NCI-H2196 treated with DMSO at 0.1 percent for 48 hours (cell line): Measurements from ENCODE around the gene DRAM1.
"Not testable (repeated sequence)": the region's sequence is repeated elsewhere in the genome, so short reads cannot be mapped to it uniquely, and the experiment has no call there.

Experiments used
- DNase-seq: peaks from one replicate; lab custom pipeline; 2025; ENCODE audit not compliant: unreplicated experiment; lab: John Stamatoyannopoulos, UW

Gene DRAM1

DNA sequence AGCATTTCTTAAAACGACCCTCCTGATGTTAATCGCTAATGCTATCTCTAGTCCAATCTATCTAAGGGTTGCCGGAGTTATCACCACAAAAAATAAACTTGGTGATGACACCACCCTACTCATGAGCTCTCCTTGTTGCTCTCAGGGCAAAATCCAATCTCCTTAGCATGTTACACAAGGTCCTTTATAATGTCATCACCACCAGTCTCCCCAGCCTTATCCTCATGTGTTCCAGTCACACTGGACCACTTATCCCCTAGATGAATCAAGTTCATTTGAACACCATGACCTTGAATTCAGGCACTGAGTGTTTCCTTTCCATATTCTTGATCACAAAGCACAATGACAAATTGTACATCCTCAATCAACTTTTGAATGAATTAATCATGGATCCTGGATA is 19.0 kb upstream of the DRAM1 start:
- DNase-seq, result no peak

DNA sequence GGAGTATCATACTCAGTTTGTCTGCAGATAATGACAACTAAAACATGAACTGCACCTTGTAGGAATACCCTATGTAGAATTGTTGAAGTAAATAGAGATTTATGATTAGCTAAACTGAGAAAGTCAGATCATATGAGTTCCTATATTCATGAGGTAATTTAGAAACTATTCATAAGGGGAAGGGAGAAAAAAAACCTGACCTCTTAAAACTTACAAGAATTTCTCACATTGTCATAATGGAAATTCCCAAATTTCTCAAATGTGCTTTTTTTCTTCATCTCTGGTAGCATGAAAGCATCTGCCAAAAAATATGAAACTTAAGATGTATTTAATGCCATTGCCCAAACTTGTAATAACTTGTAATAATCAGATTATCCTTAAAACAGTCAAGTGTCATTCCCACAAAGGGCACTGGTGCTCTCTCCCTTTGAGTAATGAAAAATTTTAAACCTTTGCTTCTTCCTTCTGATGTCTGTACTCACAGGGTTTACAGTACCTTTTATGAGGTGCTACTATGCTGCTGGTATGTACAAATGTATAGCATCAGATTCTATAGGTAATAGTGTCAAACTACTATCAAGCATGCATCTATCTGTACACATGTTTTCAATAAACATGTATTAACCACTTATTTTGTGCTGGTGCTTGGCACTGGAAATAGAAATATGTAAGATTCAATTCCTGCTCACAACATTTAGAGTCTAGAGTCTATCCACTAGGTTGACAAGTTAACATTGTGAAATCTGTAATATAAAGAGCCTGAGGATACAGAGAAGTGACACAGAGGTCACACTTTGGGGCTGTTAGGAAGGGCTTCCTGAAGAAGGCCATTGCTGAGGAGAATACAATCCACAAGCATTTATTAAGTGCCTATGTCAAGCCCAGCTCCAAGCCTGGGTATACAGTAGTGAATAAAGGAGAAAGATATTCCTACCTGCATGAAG is 17.4 kb upstream of the DRAM1 start:
- DNase-seq, result no peak

DNA sequence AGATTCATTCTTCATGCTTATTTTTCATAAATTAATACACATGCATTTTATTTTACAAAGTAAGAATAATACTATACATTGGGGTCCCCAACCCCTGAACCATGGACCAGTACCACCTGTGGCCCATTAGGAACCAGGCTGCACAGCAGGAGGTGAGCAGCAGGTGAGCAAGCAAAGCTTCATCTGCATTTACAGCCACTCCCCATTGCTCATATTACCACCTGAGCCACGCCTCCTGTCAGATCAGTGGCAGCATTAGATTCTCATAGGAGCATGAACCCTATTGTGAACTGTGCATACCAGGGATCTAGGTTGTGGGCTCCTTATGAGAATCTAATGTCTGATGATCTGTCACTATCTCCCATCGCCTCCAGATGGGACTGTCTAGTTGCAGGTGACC is 15.7 kb upstream of the DRAM1 start:
- DNase-seq, result not testable (repeated sequence)

DNA sequence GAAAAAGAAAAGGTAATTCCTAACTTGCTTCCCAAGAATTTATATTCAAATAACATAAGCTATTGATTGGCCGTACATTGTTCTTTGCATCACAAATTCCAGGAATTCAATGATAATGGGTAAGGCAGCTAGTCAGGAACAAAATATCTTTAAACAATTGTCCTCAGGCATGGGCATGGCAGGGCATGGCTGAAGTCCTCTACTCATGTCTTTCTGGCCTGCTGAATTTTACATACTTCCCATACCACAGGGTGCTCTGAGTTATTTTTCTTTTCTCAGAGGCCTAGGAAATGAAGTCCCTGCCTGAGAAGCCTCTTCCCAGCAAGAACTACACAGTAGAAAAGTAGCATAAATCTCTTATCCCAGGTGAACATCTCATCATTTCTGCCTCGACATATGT is 15.1 kb upstream of the DRAM1 start:
- no peak for DNase-seq

DNA sequence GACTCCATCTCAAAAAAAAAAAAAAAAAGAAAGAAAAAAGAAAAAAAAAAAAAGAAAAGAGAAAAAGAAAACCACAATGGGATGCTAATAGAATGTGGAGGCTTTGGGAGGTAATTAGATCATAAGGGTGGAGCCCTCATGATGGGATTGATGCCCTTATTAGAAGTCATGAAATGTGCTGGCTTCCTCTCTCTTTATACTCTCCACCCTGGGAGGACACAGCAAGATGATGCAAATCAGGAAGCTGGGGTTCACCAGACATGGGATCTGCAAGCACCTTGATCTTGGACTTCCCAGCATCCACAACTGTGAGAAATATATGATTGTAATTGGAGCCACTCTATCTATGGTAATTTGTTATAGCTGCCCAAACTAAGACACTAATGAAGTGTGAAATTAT is 13.4 kb upstream of the DRAM1 start:
- no peak for DNase-seq

DNA sequence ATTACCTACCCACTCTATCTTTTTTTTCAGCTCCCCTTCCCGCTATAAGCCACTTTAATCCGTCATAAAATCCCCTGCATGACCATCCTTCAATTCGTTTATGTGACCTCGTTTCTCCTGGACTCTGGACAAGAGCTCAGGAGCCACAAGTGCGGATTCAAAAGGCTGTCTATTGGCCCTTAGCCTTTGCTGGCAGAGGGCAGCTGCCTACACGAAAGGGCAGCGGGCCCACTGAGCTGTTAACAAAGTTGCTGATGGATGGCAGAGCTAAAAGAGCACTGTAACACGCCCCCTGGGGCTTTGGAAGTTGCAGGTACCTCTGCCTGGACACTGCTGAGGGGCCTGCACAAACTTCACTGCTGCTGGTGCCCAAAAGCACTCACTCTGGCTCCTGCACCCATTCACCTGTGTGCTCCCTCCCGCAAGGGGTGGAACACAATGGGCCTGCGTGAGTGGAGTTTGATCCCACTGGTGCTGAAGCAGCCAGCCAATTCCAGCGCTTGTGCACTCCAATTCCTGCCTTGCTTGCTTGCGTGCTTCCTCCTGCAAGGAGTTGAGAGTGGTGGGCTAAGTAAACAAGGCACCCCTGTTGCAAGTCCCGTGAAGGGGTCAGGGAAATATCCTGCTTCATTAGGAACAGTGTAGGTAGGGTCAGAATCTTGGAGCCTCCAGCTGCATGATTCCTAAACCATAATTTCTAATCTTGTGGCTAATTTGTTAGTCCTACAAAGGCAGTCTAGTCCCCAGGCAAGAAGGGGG is 10.6 kb upstream of the DRAM1 start:
- no peak for DNase-seq

DNA sequence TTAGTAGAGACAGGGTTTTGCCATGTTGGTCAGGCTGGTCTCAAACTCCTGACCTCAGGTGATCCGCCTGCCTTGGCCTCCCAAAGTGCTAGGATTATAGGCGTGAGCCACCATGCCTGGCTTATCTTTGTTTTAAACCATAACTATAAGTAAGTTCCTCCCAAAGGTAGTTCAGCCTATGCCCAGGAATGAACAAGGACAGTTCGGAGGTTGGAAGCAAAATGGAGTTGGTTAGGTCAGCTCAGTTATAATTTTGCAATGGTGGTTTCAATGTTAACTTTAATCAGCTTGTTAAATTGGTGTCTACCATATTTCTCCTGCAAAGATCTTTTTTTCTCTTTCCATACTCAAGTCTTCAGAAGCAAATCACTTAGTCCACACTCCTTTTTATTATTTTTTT is 9.8 kb upstream of the DRAM1 start:
- DNase-seq, result not testable (repeated sequence)

DNA sequence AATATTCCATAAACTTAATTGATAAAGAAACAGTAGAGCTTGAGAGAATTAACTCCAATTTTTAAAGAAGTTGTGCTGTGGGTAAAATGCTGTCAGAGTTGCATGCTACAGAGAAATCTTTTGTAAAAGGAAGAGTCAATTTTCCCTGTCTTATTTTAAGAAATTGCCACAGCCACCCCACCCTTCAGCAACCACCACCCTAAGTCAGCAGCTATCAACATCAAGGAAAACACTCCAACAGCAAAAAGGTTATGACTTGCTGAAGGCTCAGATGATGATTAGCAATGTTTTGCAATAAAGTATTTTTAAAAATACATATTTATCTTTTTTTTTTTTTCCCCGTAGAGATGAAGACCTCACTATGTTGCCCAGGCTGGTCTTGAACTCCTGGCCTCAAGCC is 6.5 kb upstream of the DRAM1 start:
- no peak for DNase-seq

DNA sequence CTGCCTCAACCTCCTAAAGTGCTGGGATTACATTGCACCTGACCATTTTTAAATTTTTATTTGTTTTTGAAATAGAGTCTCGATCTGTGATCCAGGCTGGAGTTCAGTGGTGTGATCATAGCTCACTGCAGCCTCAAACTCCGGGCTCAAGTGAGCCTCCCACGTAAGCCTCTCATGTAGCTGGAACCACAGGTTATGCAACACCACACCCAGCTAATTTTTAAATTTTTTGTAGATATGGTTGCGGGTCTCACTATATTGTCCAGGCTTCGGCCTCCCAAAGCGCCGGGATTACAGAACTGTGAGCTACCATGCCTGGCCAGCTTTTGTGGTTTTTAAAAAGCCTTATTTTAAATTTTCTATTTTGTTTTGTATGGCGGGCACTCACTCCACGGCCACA is 2.2 kb upstream of the DRAM1 start:
- no peak for DNase-seq

DNA sequence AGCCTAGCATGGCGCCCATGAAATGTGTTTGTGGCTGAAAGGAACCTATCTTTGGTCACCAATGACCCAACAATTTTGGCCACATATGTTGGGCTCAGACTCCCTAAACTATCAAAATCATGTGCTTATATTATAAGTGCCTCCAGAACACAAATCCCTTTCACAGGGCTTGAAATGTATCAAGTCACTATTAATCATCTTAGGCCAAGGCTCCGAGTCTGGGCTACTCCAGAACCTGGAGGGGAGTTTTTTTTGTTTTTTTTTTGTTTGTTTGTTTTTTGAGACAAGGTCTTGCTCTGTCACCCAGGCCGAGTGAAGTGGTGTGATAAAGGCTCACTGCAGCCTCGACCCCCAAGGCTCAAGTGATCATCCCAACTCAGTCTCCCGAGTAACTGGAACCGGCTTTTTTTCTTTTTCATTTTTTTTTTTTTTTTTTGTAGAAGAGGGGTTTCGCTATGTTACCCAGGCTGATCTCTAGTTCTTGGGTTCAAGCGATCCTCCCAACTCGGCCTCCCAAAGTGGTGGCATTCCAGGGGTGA is 989 bp upstream of the DRAM1 start:
- DNase-seq, result no peak

DNA sequence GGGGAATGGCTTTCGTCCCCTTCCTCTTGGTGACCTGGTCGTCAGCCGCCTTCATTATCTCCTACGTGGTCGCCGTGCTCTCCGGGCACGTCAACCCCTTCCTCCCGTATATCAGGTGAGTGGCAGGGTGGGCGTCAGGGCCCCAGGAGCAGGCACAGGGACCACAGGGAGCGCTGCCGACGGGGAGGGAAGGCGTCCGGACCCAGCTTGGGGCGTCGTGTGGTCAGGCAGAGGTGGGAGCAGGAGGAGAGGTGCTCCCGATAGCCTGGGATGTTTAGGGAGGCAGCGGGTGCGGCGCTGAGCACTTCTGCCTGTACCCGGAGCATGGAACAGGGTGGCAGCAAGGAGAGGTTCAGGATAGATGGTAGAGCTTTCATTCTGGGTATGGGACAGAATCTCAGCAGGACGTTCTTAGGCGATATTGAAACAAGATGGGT is 444 bp downstream of the DRAM1 start:
- DNase-seq, result no peak

DNA sequence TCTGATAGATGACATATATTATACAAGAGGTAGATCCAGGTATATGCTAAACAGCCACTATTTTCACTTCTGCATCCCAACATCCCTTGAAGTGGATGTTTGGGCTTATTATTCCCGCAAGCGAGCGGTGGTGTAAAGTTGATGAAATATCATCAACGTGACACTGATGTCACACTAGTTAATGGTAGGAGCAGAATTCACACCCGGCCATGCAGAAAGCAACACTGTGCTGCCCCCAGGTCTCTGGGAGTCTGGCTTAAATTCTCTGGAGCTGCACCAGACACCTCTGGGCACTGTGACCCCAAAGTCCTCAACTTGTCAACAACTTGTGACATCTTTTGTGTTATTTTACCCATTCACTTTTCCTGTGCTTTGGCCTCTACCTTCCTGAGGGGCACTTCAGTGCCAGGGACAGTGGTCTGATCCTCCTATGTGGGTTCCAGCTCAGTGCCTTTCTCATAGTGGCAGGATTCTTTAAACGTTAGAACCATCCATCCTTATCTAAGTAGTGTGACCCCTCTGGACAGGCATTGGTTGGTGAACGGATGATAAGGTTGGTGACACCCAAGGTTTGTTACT is 952 bp downstream of the DRAM1 start:
- no peak for DNase-seq

DNA sequence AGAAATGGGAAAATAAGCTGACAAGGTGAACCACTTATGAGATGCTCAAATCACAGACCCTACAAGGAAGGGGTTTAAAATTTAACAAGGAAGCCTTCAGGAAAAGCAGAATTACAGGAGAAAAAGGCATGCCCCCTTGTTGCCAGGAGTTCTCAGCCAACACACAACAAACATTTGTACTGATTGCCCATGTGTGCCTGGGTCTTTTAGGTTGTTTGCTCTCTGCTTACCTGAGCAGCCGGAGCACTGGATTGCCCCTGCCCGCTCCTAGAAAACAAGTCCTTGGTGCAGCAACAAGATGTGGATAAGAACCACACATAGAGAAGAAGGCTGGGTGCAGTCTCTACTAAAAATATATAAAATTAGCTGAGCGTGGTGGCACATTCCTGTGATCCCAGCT is 3.4 kb downstream of the DRAM1 start:
- no peak for DNase-seq

DNA sequence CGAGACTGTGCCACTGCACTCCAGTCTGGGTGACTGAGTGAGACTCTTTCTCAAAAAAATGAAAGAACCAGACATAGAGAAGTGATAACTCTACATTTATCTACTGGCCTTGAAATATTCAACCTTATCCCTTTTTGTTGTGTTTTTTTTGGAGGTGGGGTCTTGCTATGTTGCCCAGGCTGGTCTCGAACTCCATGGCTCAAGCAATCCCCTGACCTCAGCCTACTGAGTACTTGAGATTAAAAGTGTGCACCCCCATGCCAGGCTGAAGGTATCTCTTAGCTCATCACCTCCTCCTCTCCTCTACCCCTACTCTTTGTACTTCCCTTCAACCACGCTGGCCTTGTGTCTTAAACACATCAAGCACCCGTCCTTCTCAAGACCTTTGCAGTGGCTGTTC is 3.8 kb downstream of the DRAM1 start:
- no peak for DNase-seq

DNA sequence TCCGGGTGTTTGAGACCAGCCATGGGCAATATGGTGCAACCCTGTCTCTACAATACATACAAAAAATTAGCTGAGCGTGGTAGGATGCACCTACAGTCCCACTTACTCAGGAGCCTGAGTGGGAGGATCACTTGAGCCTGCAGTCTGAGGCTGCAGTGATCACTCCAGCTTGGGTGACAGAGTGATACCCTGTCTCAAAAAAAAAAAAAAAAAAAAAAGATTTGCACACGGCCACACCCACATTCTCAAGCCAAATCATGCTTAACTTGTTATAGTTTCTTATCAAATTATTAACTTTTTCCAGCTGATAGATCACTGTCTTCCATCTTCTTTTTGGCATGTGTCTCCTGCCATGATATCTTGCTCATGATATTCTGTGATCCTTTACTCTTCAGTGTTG is 6.8 kb downstream of the DRAM1 start:
- no peak for DNase-seq

DNA sequence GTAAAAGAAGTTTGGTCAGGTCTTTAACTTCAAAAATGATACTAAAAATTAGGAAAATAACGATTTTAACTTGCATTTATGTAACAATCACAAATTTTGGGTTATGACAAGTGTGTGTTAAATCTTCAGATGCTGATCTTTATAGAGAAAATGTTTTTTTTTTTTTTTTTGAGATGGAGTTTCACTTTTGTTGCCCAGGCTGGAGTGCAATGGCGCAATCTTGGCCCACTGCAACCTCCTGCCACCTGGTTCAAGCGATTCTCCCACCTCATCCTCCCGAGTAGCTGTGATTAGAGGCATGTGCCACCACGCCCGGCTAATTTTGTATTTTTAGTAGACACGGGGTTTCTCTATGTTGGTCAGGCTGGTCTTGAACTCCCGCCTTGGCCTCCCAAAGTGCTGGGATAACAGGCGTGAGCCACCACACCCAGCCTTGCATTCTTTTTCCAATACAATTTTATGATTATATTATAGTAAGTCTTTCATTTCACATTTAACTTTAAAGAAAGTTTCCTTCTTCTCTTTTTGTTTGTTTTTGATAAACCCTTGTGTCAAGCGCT is 7.5 kb downstream of the DRAM1 start:
- DNase-seq, result not testable (repeated sequence)

DNA sequence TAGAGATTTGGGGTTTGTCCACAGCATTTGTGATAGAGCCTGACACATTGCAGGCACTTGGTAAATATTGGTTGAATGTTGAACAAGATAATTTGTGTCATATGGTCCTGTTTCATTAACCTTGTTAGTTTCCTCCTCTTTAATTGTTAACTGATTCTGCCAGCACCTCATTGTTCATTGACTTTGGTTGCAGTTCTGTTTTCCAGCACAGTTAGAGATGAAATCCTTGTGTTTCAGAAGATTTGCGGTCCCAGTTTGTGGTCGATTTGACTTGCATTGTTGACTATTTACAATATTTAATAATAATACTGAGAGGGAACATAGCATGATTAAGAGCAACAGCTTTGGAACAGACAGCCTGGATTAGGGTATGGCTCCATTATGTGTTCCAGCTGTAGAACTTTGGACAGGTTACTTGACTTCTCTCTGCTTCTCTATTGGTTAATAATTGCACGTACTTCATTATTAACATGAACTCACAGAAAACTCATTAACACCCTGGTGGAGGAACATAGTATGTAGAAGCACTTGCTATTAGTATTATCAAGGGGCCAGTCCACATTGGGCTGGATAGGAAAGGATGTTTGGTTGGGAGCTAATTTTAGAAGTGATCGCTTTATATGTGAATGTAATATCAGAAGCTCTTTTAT is 8.7 kb downstream of the DRAM1 start:
- no peak for DNase-seq

DNA sequence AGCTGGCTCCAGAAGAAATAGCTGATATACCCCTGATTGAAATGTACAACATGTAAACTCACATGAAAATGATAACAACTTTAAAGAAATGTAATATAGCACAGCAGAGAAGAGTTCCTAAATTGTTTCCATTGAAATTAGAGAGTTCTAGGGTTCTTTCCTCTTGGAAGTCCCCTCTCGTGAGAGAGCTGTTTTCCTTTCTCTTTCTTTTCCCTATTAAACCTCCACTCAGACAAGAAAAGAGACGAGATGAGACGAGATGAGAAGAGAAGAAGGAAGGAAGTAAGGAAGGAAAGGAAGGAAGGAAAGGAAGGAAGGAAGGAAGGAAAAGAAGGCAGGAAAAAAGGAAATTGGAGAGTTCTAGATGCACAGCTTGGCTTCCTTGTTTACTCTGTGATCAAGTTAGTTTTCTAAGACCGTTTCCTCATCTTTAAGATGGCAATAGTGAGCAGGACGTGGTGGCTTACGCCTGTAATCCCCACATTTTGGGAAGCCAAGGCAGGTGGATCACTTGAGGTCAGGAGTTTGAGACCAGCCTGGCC is 11.9 kb downstream of the DRAM1 start:
- no peak for DNase-seq

DNA sequence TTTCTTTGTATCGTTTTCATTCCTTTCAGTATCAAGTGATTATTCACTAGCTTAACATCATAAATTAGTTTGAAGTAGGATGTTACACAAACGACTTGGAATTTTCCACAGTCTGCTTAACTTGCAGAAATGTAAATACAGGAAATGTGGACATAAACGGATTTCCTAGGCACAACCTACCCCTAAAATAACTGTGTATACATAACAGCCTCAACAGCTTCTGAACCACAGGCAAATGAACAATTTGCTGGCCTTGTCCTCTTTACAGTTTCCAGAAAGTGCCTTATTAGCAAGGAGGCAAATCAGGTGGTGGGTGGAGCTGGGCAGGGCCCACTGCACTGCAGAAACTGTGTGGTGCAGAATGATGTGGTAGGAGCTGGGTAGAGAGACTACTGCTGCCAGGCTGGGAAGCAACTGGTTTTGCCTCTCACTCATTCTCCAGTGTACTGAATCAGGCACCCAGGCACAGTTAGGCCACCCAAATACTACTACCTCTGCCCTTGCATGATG is 14.1 kb downstream of the DRAM1 start:
- no peak for DNase-seq

DNA sequence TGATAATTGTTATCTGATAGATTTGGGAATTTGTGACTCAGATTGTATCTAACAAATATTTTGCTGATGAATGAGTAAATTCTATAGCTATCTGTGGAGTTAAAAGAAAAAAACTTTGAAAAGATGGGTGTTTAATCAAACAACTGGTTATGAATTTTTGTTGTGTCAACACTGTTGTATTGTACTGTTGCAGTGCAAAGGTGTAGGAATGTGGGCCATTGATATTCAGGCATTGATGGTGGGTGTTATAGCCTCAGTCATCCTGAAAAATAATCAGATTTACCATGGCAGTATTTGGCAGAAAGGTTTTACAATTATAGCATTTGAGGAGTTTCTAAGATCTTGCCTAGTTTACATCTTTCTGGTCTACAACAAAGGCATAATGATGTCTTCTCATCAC is 15.4 kb downstream of the DRAM1 start:
- no peak for DNase-seq
